SK-N-SH treated with all-trans-retinoic acid at 6 μM for 48 hours (cell line): ENCODE data around the gene CD79A.

Source experiments
- ARNTL ChIP-seq: fragments of 450-650 bp; formaldehyde crosslinking; IDR thresholded peaks from 2 replicates; pipeline ENCODE4 v1.5.0; 2020; ENCODE audit warnings: low read depth, mild to moderate bottlenecking, moderate library complexity, borderline replicate concordance
- OSR1 ChIP-seq: fragments of 250-450 bp; sonication (Bioruptor Pico); IDR thresholded peaks from 2 replicates; pipeline ENCODE4 v1.8.0; 2022; ENCODE audit warnings: moderate library complexity, mild to moderate bottlenecking, inconsistent platforms
- PPARA ChIP-seq: fragments of 250-450 bp; sonication (Bioruptor Pico); IDR thresholded peaks from 2 replicates; pipeline ENCODE4 v1.5.0; 2020; ENCODE audit warnings: mild to moderate bottlenecking, borderline replicate concordance
- ZFP3 ChIP-seq: fragments of 250-450 bp; sonication (Bioruptor Pico); IDR thresholded peaks from 2 replicates; pipeline ENCODE4 v1.5.0; 2020; ENCODE audit warnings: mild to moderate bottlenecking, moderate library complexity
- ZNF8 ChIP-seq: fragments of 450-650 bp; formaldehyde crosslinking; IDR thresholded peaks from 2 replicates; pipeline ENCODE4 v1.5.0; 2020; ENCODE audit warnings: mild to moderate bottlenecking, moderate library complexity
- TF ChIP-seq, protein P1 (sequence below): fragments of 250-450 bp; sonication (Bioruptor Pico); IDR thresholded peaks from 2 replicates; pipeline ENCODE4 v1.8.0; 2020; ENCODE audit warnings: mild to moderate bottlenecking, moderate library complexity, borderline replicate concordance

GRCh38 chr19:41861116-41861768 lies 15.8 kb upstream of the CD79A start:
- TF ChIP-seq, protein P1, sequence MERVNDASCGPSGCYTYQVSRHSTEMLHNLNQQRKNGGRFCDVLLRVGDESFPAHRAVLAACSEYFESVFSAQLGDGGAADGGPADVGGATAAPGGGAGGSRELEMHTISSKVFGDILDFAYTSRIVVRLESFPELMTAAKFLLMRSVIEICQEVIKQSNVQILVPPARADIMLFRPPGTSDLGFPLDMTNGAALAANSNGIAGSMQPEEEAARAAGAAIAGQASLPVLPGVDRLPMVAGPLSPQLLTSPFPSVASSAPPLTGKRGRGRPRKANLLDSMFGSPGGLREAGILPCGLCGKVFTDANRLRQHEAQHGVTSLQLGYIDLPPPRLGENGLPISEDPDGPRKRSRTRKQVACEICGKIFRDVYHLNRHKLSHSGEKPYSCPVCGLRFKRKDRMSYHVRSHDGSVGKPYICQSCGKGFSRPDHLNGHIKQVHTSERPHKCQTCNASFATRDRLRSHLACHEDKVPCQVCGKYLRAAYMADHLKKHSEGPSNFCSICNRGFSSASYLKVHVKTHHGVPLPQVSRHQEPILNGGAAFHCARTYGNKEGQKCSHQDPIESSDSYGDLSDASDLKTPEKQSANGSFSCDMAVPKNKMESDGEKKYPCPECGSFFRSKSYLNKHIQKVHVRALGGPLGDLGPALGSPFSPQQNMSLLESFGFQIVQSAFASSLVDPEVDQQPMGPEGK (CRISPR knock-in tag): no peak
- TF ChIP-seq ZFP3 (CRISPR knock-in tag): no peak
- no peak for TF ChIP-seq ZNF8 (CRISPR knock-in tag)
- no peak for TF ChIP-seq PPARA (CRISPR knock-in tag)
- TF ChIP-seq ARNTL (CRISPR knock-in tag): no peak
- no peak for TF ChIP-seq OSR1 (CRISPR knock-in tag)
